Neural crest cell (in vitro differentiated cells): ENCODE measurements around the gene COLEC11. TPM values are rescaled to one million over a fixed set of nuclear protein-coding genes. Genes with fewer than 3 reads are reported as not detected.

Source experiments
- DNase-seq: peaks from one replicate; pipeline ENCODE4 v3.0.0; 2021; ENCODE audit warnings: low read depth, mixed read lengths, low spot score
- H3K27ac Mint-ChIP-seq: one replicate; pipeline ENCODE4 v1.8.0; 2021; ENCODE audit warnings: mild to moderate bottlenecking, mixed read lengths; ENCODE audit not compliant: unreplicated experiment
- H3K27me3 Mint-ChIP-seq: 2 replicates; pipeline ENCODE4 v1.8.0; 2021; ENCODE audit warnings: low read depth, mild to moderate bottlenecking, mixed read lengths
- H3K36me3 Mint-ChIP-seq: 2 replicates; pipeline ENCODE4 v1.8.0; 2021; ENCODE audit warnings: low read depth, mild to moderate bottlenecking, mixed read lengths
- H3K4me1 Mint-ChIP-seq: 2 replicates; pipeline ENCODE4 v1.8.0; 2021; ENCODE audit warnings: mixed read lengths
- H3K4me3 Mint-ChIP-seq: one replicate; pipeline ENCODE4 v1.8.0; 2021; ENCODE audit warnings: mild to moderate bottlenecking, mixed read lengths
- H3K9me3 Mint-ChIP-seq: 2 replicates; pipeline ENCODE4 v1.8.0; 2021; ENCODE audit warnings: mixed read lengths
- total RNA-seq: library from RNA; stranded (reverse); gene quantifications from 2 replicates; pipeline ENCODE4 v1.2.1, GENCODE V29; 2021
- TF ChIP-seq, protein P1 (sequence below): fragments of 200-600 bp; sonication (generic); conservative IDR thresholded peaks from 2 replicates; pipeline ENCODE4 v1.5.0; 2021; ENCODE audit warnings: antibody characterized with exemption, mild to moderate bottlenecking

The COLEC11 gene
- total RNA-seq, 1 donor from 2014 or later = not detected

DNA sequence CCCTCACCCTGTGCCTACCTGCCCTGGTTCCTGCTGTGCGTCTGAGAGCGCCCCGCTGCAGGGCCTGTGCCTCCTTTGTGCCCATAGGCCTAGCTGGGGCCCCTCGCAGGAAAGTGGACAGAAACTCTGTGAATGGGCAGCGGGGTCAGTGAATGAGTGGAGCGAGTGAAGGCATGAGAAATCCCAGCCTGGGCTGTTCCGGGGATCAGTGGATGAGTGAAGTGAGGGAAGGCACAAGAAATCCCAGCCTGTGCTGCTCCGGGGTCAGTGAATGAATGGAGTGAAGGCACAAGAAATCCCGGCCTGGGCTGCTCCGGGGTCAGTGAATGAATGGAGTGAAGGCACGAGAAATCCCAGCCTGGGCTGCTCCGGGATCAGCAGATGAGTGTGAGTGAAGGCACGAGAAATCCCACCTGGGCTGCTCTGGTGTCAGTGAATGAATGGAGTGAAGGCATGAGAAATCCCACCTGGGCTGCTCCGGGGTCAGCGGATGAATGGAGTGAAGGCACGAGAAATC lies 2.0 kb downstream of the COLEC11 start:
- Mint-ChIP-seq H3K27ac (peak overlapping the region; percentile 27), H3K36me3 (peaks cover 9% of the 10 kb centered on the region), H3K4me3 (no peak overlapping the region), H3K27me3 (no peaks in the 10 kb centered on the region), H3K9me3 (no peaks in the 10 kb centered on the region), H3K4me1 (peaks cover 9% of the 10 kb centered on the region)
- no peak for DNase-seq
- TF ChIP-seq, protein P1, sequence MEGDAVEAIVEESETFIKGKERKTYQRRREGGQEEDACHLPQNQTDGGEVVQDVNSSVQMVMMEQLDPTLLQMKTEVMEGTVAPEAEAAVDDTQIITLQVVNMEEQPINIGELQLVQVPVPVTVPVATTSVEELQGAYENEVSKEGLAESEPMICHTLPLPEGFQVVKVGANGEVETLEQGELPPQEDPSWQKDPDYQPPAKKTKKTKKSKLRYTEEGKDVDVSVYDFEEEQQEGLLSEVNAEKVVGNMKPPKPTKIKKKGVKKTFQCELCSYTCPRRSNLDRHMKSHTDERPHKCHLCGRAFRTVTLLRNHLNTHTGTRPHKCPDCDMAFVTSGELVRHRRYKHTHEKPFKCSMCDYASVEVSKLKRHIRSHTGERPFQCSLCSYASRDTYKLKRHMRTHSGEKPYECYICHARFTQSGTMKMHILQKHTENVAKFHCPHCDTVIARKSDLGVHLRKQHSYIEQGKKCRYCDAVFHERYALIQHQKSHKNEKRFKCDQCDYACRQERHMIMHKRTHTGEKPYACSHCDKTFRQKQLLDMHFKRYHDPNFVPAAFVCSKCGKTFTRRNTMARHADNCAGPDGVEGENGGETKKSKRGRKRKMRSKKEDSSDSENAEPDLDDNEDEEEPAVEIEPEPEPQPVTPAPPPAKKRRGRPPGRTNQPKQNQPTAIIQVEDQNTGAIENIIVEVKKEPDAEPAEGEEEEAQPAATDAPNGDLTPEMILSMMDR = no peak

DNA sequence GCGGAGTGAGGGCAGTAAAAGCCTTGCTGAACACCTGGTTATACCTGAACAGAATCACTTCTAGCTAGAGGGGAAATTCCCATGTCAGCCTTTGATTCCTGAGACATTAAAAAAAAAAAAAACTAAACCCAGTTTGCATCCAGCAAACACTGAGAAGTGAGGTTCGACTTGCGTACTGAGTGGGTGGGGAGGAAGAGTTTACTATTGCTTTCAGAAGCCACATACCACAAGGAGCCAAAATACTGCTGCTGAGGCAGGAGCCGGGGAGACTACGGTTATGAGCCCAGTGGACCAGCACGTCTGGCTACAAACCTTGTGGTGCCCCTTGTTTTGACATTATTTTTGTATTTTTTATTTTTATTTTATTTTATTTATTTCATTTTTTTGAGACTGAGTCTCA lies 2.7 kb downstream of the COLEC11 start:
- Mint-ChIP-seq H3K9me3 (no peaks in the 10 kb centered on the region), H3K4me3 (no peak overlapping the region), H3K27ac (no peak overlapping the region), H3K4me1 (peaks cover 9% of the 10 kb centered on the region), H3K27me3 (no peaks in the 10 kb centered on the region), H3K36me3 (peaks cover 8% of the 10 kb centered on the region)
- DNase-seq = no peak
- TF ChIP-seq, protein P1 = no peak

DNA sequence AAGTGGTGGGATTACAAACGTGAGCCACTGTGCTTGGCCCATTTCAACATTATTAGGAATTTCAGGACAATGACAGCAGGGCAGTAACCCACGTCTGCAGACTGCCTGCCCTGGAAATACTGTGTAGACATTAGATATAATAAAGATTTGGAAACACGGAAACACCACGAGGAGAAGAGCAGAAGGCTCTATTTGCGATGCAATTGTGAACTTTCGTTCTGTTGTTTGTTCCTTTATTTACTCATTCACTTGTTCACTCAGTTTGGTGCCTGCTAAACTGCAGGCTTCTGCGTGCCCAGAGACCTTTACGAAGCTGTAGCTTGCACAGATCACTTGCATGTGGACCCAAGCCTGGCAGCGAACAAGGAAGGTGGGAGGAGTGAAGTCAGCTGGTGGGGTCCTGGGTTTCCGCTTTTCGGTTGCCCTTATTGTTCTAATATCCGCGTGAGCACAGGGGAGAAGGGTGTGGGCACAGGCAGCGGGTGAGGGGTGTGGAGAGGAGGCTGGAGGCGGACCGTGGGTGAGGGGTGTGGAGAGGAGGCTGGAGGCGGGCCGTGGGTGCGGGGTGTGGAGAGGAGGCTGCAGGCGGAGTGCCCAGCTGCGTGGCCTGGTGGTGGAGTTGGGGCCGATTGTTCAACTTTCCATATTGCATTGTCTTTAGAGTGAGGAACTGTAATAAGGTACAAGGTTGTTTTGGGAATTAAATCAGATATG lies 3.4 kb downstream of the COLEC11 start:
- Mint-ChIP-seq H3K4me1 (peaks cover 9% of the 10 kb centered on the region), H3K9me3 (no peaks in the 10 kb centered on the region), H3K36me3 (peaks cover 2% of the 10 kb centered on the region), H3K27ac (no peak overlapping the region), H3K27me3 (no peaks in the 10 kb centered on the region), H3K4me3 (no peak overlapping the region)
- DNase-seq = no peak
- TF ChIP-seq, protein P1 = no peak

DNA sequence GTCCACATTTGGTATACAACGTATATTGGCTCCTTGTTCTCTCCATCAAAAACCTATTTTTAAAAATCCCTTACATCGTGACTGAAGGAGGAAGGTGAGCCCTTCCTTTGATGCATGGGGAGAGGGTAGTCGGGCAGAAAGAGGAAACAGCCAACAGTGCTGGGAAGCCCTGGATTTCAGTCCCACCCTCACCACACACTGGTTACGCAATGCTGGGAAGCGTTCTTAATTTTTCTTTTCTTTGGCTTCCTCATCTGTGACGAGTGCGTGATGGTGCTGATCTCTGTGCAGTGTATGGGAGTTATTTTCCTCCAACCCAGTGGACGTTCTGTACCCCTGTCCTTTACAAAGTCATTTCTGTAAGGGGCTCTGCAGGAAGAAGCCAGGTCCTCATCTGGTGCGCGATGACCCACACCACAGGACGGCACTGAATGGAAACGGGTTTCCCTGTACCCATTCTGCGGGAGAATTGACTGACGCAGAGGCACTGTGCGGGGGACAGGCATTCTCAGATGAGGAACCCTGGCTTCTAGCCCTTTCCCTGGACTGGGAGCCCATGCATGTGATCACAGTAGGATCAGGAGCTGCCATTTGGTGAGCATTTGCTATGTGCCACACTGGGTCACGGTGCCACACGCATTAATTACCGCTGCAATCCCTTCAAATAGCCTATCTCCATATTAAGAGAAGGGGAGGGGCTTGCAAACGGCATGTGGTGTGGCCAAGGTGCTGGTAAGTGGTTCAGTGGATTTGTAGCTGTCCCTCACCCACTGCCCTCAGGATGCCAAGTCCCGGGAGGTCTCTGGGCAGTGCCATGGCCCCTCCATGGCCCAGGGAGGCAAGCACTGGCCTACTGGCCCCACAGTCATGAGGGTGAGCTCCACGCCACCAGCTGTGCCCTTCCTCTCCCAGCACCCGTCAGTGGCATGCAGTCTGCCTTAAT lies 4.3 kb downstream of the COLEC11 start:
- TF ChIP-seq, protein P1 = no peak
- H3K36me3 Mint-ChIP-seq = no peaks in the 10 kb centered on the region
- H3K4me3 Mint-ChIP-seq = no peak overlapping the region
- H3K4me1 Mint-ChIP-seq = peaks cover 9% of the 10 kb centered on the region
- no peaks in the 10 kb centered on the region for H3K27me3 Mint-ChIP-seq
- no peaks in the 10 kb centered on the region for H3K9me3 Mint-ChIP-seq
- DNase-seq = no peak
- no peak overlapping the region for H3K27ac Mint-ChIP-seq

DNA sequence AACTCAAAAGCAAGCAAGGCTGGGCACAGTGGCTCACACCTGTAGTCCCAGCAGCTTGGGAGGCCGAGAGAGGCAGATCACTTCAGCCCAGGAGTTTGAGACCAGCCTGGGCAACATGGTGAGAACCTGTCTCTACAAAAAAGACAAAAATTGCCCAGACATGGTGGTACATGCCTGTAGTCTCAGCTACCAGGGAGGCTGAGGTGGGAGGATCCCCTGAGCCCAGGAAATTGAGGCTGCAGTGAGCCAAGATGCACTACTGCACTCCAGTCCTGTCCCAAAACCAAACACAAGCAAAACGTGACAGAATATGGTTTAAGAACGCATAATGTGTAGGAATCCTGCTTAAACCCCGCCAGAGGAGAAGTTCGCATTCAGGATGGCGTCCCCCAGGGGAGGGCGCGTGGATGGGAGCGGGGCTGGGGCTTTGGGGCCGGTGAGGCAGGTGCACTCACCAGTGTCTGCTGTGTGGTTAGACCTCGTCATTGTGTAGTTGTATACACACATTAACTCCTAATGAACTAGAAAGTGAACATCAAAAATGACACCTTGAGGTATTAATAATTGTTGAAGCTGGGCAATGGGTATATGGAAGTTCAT lies 5.4 kb downstream of the COLEC11 start:
- H3K27ac Mint-ChIP-seq = no peak overlapping the region
- no peak overlapping the region for H3K4me3 Mint-ChIP-seq
- H3K36me3 Mint-ChIP-seq = no peaks in the 10 kb centered on the region
- TF ChIP-seq, protein P1 = no peak
- DNase-seq = no peak
- H3K4me1 Mint-ChIP-seq = peaks cover 8% of the 10 kb centered on the region
- no peaks in the 10 kb centered on the region for H3K9me3 Mint-ChIP-seq
- no peaks in the 10 kb centered on the region for H3K27me3 Mint-ChIP-seq
